Endothelial cell (in vitro differentiated cells): ENCODE data around the gene GOLGA6L10. TPM values are rescaled to one million over a fixed set of nuclear protein-coding genes. Genes with fewer than 3 reads are reported as not detected.
"Not testable (repeated sequence)": the region's sequence is repeated elsewhere in the genome, so short reads cannot be mapped to it uniquely, and the experiment has no call there.

ENCODE experiments used
- DNase-seq: peaks from one replicate; pipeline ENCODE4 v3.0.0; 2021; ENCODE audit warnings: low spot score
- H3K27ac Mint-ChIP-seq: one replicate; pipeline ENCODE4 v1.8.0; 2021; ENCODE audit warnings: mixed read lengths, inconsistent platforms; ENCODE audit not compliant: unreplicated experiment
- H3K27me3 Mint-ChIP-seq: one replicate; pipeline ENCODE4 v1.8.0; 2021; ENCODE audit warnings: mild to moderate bottlenecking, moderate library complexity, mixed read lengths, inconsistent platforms; ENCODE audit not compliant: unreplicated experiment
- H3K36me3 Mint-ChIP-seq: one replicate; pipeline ENCODE4 v1.8.0; 2021; ENCODE audit warnings: mild to moderate bottlenecking, low read depth, mixed read lengths, inconsistent platforms; ENCODE audit not compliant: unreplicated experiment
- H3K4me1 Mint-ChIP-seq: one replicate; pipeline ENCODE4 v1.8.0; 2021; ENCODE audit warnings: mild to moderate bottlenecking, mixed read lengths, inconsistent platforms; ENCODE audit not compliant: unreplicated experiment
- H3K4me3 Mint-ChIP-seq: one replicate; pipeline ENCODE4 v1.8.0; 2021; ENCODE audit warnings: mild to moderate bottlenecking, mixed read lengths, inconsistent platforms; ENCODE audit not compliant: unreplicated experiment
- H3K9me3 Mint-ChIP-seq: one replicate; pipeline ENCODE4 v1.8.0; 2021; ENCODE audit warnings: mixed read lengths, inconsistent platforms; ENCODE audit not compliant: unreplicated experiment
- total RNA-seq: library from RNA; stranded (reverse); fragmentation: NEBNext Ultra II Directional; extraction: Animal tissue kit (Norgen Biotek cat#: 25700); gene quantifications from one replicate; pipeline ENCODE4 v1.2.1, GENCODE V29; 2021; ENCODE audit not compliant: unreplicated experiment

GOLGA6L10 gene
- total RNA-seq, 1 donor from 2014 or later = 0.28 TPM

- H3K4me3 Mint-ChIP-seq, H3K4me1 Mint-ChIP-seq, DNase-seq, H3K27ac Mint-ChIP-seq, H3K9me3 Mint-ChIP-seq, H3K27me3 Mint-ChIP-seq, H3K36me3 Mint-ChIP-seq: not testable (repeated sequence)
Measured at GRCh38 chr15:82332711-82333602, 16.3 kb downstream of the GOLGA6L10 start.

DNA sequence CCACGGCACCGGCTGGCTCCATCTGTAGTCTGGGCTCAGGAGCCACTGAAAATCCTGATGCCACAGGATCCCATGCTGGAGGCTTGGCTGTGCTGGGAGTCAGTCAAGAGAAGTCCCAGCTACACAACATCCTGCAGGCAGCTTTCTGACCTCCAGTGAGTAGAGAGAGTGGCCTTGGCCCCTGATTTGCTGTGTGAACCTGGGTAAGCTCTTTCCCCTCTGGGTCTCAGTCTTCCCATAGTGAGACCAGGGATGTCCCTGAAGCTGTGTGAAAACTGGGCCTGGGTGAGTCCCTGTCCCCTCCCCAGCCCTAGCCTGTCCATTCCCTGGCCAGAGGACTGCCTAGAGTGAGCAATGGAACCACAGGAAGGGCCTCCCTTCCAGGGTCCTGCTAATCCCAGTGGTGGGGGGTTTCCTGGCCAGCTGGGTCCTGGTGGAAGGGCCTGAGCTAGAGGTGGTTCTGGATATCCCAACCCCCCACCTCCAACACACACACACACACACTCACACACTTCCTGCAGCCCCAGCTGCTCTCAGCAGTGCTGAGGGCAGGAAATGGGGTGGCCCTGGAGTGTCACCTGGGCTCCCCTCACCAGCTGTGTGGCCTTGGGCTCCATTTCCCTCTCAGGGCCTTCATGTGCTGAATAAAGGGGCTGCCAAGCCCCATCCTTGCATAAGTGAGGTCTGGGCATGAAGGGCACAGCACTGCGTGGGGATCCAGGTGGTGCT is 17.5 kb downstream of the GOLGA6L10 start:
- H3K36me3 Mint-ChIP-seq, H3K27me3 Mint-ChIP-seq, H3K4me1 Mint-ChIP-seq, H3K27ac Mint-ChIP-seq, H3K4me3 Mint-ChIP-seq, DNase-seq, H3K9me3 Mint-ChIP-seq: not testable (repeated sequence)

DNA sequence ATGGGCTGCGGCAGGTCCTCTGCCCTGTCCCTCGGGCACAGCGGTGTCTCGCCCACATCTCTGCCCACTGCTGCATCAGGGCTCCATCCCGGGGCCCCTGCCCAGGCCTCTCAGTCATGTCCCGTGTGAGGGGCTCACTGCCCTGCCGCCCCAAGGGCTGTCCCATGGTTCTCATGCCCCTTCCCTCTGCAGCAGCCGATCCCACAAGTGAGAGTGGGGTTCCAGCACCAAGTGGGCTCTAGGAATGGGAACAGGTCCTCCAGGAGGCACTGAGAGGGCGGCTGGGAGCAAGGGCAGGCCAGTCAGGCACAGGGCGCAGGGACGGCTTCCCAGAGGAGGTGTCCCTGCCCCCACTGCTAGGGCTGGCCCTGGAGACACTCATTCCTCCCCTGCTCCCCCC is 18.4 kb downstream of the GOLGA6L10 start:
- not testable (repeated sequence) for DNase-seq, H3K27me3 Mint-ChIP-seq, H3K4me1 Mint-ChIP-seq

DNA sequence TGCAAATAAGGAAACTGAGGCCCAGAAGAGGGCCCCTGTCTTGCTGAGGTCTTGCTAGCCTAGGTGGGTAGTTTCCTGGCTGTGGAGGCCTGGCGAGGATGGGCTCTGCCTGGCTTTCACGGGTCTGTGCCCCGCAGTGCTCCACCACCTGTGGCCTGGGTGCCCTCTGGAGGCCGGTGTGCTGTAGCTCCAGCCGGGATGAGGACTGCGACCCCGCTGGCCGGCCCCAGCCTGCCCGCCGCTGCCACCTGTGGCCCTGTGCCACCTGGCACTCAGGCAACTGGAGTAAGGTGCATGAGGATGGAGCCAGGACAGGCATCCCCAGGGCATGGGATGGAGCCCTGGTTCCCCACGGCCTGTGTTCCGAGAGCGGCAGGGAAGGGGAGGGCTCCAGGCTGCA is 20.2 kb downstream of the GOLGA6L10 start:
- H3K4me1 Mint-ChIP-seq, H3K9me3 Mint-ChIP-seq, DNase-seq, H3K4me3 Mint-ChIP-seq, H3K27me3 Mint-ChIP-seq, H3K27ac Mint-ChIP-seq, H3K36me3 Mint-ChIP-seq: not testable (repeated sequence)

More for the DNA sequence above, 18.4 kb downstream of the GOLGA6L10 start:
- not testable (repeated sequence) for H3K27ac Mint-ChIP-seq, H3K9me3 Mint-ChIP-seq, H3K36me3 Mint-ChIP-seq, H3K4me3 Mint-ChIP-seq

GRCh38 chr15:82327372-82327771 is 21.9 kb downstream of the GOLGA6L10 start:
- not testable (repeated sequence) for H3K4me3 Mint-ChIP-seq, H3K36me3 Mint-ChIP-seq, H3K27ac Mint-ChIP-seq, H3K4me1 Mint-ChIP-seq, DNase-seq, H3K9me3 Mint-ChIP-seq, H3K27me3 Mint-ChIP-seq

- not testable (repeated sequence) for H3K36me3 Mint-ChIP-seq, H3K27ac Mint-ChIP-seq, DNase-seq, H3K9me3 Mint-ChIP-seq, H3K4me1 Mint-ChIP-seq, H3K4me3 Mint-ChIP-seq, H3K27me3 Mint-ChIP-seq
Measured at GRCh38 chr15:82326896-82327295, 22.4 kb downstream of the GOLGA6L10 start.

DNA sequence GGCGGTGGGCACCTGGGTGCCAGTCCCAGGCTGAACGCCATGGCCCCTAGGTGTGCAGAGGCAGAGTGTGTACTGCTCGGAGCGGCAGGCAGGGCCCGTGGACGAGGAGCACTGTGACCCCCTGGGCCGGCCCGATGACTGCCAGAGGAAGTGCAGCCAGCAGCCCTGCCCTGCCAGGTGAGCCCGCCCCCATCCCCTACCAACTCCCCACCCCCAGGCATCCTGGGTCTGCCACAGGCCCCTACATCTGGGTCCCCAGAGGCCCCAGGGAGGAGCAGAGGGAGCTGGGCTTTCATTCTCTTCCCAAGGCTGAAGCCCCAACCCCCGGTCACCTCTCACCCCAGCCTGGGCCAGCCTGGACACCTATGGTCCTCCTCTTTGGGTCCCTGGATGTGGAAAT is 23.6 kb downstream of the GOLGA6L10 start:
- H3K27ac Mint-ChIP-seq, H3K4me3 Mint-ChIP-seq, H3K27me3 Mint-ChIP-seq, H3K36me3 Mint-ChIP-seq, H3K9me3 Mint-ChIP-seq, H3K4me1 Mint-ChIP-seq, DNase-seq: not testable (repeated sequence)

DNA sequence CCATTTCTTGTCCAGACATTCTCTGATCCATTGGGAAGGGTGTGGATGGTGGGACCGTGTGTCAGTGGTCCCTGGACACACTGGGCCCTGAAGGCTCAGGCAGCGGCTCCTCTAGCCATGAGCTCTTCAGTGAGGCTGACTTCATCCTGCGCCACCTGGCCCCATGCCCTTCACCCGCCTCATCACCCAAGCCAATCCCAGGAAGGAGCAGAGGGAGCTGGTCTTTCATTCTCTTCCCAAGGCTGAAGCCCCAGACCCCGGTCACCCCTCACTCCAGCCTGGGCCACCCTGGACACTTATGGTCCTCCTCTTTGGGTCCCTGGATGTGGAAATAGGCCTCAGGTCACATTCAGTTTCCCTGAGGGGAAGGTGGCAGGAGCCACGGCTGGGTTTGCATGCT is 24.4 kb downstream of the GOLGA6L10 start:
- not testable (repeated sequence) for DNase-seq, H3K4me1 Mint-ChIP-seq, H3K4me3 Mint-ChIP-seq, H3K9me3 Mint-ChIP-seq, H3K27me3 Mint-ChIP-seq, H3K36me3 Mint-ChIP-seq, H3K27ac Mint-ChIP-seq

DNA sequence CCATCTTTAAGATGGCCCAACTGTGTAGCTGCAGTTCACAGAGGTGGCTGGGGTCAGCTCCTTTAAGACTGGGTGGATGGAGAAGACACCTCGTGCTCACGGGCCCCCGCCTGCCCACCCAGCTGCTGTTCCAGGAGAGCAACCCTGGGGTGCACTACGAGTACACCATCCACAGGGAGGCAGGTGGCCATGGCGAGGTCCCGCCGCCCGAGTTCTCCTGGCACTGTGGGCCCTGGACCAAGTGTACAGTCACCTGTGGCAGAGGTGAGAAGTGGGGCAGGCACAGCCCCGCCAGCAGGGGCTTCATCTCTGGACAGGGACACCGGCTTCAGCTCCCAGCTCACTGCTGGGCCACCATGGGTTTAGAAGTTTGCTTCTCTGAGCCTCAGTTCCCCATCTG is 26.8 kb downstream of the GOLGA6L10 start:
- not testable (repeated sequence) for H3K9me3 Mint-ChIP-seq, DNase-seq, H3K4me1 Mint-ChIP-seq, H3K27me3 Mint-ChIP-seq, H3K36me3 Mint-ChIP-seq, H3K4me3 Mint-ChIP-seq, H3K27ac Mint-ChIP-seq

DNA sequence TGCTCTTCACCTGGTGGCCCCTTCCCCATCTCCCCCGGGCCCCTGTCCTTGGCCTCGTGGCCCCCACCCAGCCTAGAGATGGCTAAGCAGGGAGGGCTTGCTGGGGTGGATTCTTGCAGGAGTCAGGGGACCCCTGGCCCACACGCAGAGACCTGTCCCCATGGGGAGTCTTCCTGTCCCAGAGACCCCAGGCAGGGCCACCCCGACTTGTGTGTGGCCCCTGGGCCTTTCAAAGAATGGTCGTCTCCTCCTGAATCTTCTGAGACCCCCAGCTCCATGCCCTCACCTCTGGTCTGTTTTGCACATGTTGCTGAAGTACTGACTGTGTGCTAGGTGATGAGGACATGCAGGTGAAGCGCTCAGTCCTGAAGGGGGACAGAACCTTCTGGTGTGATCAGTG is 28.4 kb downstream of the GOLGA6L10 start:
- not testable (repeated sequence) for DNase-seq, H3K9me3 Mint-ChIP-seq, H3K4me3 Mint-ChIP-seq, H3K4me1 Mint-ChIP-seq, H3K27me3 Mint-ChIP-seq, H3K27ac Mint-ChIP-seq, H3K36me3 Mint-ChIP-seq

DNA sequence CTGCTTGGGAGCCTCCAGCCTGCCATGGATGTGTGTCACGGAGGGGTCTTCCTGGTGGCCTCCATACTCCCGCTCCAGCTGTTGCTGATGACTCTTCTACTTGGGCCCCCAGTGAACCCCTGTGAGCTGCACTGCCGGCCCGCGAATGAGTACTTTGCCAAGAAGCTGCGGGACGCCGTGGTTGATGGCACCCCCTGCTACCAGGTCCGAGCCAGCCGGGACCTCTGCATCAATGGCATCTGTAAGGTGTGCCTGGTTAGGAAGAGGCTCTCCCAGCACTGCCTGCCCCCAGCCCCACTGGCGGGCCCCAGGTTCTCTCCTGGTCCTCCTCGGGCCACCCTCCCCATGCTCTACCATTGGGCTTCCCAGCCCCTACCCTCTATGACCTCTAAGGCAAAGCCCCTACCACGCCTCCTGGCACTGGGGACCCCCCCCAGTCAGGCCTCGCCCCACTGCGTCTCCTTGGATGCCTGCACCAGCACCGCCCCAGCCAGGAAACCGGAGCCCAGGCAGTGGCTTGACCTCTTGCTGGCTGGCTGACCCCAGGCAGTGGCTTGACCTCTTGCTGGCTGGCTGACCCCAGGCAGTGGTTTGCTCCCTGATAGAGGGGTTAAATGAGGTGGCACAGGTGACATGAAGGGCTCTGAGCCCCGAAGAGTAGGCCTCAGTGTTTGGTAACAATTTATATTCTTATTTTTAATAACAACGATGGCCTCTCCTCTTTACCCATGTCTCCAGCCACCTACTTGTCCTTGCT is 29.6 kb downstream of the GOLGA6L10 start:
- H3K27ac Mint-ChIP-seq, DNase-seq, H3K4me1 Mint-ChIP-seq, H3K4me3 Mint-ChIP-seq, H3K27me3 Mint-ChIP-seq, H3K36me3 Mint-ChIP-seq, H3K9me3 Mint-ChIP-seq: not testable (repeated sequence)
